Measurements from ENCODE around the gene DNAI2. TPM values are rescaled to one million over a fixed set of nuclear protein-coding genes. Genes with fewer than 3 reads are reported as not detected.

Gene DNAI2
- total RNA-seq, 1 donor from 2014 or later, result not detected

DNA sequence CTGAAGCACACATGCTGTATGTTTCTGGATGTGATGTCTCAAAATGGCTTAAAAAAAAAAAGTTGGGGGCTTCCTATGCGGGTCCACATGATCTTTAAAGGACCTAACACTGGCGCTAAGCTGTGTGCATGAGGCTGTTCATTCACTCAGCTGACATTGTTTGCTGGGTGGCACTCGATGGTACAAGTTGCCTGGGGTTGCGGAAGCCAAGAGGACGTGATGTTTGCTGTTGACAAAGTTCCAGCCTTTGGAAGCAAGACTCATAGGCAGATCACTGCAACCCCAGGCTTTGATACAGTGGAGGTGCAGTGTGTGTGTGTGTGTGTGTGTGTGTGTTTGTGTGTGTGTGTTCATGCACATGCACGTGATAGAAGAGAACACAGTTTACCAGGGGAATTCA, 29.5 kb upstream of the DNAI2 start:
- Mint-ChIP-seq H3K4me3 (no peak overlapping the region), H3K27ac (no peak overlapping the region), H3K27me3 (no peaks in the 10 kb centered on the region), H3K9me3 (no peaks in the 10 kb centered on the region), H3K36me3 (ENCODE audit: low read depth) (no peaks in the 10 kb centered on the region), H3K4me1 (no peaks in the 10 kb centered on the region)
- TF ChIP-seq, protein P1, sequence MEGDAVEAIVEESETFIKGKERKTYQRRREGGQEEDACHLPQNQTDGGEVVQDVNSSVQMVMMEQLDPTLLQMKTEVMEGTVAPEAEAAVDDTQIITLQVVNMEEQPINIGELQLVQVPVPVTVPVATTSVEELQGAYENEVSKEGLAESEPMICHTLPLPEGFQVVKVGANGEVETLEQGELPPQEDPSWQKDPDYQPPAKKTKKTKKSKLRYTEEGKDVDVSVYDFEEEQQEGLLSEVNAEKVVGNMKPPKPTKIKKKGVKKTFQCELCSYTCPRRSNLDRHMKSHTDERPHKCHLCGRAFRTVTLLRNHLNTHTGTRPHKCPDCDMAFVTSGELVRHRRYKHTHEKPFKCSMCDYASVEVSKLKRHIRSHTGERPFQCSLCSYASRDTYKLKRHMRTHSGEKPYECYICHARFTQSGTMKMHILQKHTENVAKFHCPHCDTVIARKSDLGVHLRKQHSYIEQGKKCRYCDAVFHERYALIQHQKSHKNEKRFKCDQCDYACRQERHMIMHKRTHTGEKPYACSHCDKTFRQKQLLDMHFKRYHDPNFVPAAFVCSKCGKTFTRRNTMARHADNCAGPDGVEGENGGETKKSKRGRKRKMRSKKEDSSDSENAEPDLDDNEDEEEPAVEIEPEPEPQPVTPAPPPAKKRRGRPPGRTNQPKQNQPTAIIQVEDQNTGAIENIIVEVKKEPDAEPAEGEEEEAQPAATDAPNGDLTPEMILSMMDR (IDR thresholded peaks at IDR 0.05), result no peak
- DNase-seq, result no peak
- ChIA-PET CTCF (no interaction called here), POLR2A (no interaction called here)
- no peak for ATAC-seq (ENCODE audit: low read depth)
- intact Hi-C loops (cut with micrococcal nuclease), result no loop called here

DNA sequence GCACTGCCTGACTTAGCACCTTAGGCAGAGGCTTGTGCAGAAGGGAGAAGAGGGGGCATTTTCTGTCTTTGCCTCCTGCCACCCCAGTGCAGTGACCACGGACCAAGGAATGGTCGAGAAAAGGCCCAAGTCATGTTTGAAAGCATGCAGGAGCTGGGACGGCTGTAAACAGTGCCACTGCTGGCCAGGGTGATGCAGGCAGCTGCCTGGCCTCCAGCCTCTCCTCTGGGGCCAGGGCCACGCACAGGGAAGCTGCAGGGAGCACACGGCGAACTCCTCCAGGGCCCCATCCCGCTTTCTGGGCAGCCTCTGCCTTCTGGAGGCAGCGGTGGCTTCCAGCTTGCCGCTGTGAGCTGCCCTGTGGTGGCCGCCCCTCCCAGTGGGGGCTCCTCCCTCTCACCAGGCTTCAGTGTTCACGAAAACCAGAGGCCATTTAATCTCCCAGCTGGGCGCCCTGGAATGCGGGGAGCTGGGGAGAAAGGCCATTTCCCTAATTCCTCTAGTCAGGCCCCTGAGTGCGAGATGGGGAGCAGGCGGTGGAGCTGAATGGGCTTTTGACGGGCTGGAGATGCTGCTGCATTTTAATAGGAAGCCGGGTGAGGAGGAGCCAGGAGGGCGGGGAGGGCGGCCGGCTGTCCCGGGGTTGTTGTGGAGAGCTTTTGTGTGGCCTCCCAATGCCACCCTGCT, 28.7 kb upstream of the DNAI2 start:
- H3K36me3 Mint-ChIP-seq (ENCODE audit: low read depth), result no peaks in the 10 kb centered on the region
- H3K4me3 Mint-ChIP-seq, result no peak overlapping the region
- ChIA-PET POLR2A (no interaction called here), CTCF (no interaction called here)
- ATAC-seq (ENCODE audit: low read depth) (no peak), DNase-seq (no peak)
- H3K27me3 Mint-ChIP-seq, result no peaks in the 10 kb centered on the region
- H3K9me3 Mint-ChIP-seq, result no peaks in the 10 kb centered on the region
- no peaks in the 10 kb centered on the region for H3K4me1 Mint-ChIP-seq
- TF ChIP-seq, protein P1 (IDR thresholded peaks at IDR 0.05), result no peak
- no peak overlapping the region for H3K27ac Mint-ChIP-seq
- intact Hi-C loops (cut with micrococcal nuclease), result no loop called here

DNA sequence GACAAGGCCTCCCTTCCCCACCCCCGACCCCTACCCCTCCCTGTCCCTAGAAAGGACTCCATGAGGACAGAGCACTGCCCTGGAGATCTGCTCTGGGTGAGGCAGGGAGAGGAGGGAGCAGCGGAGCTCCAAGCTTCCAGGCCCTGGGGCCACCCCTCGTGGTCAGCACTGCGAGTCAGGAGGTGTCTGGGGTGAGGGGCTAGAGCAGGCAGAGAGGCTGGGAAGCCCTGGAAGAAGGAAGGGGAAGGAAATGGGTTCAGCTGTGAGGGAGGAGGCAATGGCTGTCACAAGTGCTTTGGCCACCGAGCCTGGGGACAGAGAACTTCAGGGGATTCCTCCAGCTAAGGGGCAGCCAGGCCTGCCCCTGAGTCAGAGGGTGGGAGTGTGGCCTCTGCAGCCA, 28.2 kb upstream of the DNAI2 start:
- intact Hi-C loops (cut with micrococcal nuclease), result no loop called here
- no peaks in the 10 kb centered on the region for H3K4me1 Mint-ChIP-seq
- H3K9me3 Mint-ChIP-seq, result no peaks in the 10 kb centered on the region
- H3K27ac Mint-ChIP-seq, result no peak overlapping the region
- no peaks in the 10 kb centered on the region for H3K27me3 Mint-ChIP-seq
- TF ChIP-seq, protein P1 (IDR thresholded peaks at IDR 0.05), result no peak
- no peak for DNase-seq
- POLR2A ChIA-PET, result no interaction called here
- no peak overlapping the region for H3K4me3 Mint-ChIP-seq
- no peaks in the 10 kb centered on the region for H3K36me3 Mint-ChIP-seq (ENCODE audit: low read depth)
- CTCF ChIA-PET, result no interaction called here
- no peak for ATAC-seq (ENCODE audit: low read depth)

DNA sequence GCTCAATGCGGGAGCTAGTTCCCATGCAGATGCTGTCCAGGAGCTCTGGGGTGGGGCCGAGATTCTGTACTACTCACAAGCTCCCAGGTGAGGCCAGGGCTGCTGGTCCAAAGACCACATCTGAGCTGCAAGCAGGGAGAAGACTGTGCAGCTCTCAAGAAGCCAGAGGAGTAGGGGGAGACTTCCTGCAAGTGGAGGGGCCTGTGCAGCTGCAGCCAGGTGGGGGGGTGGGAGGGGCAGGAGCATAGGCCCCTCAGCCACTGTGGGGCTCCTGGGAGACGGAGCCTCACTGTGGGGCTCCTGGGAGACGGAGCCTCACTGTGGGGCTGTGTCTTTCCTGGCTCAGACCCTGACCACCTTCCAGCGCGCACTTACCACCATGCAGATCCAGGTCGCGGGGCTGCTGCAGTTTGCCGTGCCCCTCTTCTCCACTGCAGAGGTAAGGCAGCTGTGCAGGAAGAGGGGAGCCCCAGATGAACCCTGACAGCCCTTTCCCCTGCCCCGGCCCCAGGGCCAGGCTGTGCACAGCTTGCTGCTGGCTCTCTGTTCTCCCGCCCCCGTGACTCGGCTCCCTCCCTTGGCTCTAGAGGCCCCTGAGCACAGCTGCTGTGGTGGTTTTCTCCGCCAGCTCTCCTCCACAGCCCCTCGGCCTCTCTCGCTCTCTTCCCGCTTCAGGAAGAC, 24.3 kb upstream of the DNAI2 start:
- no peak overlapping the region for H3K4me3 Mint-ChIP-seq
- POLR2A ChIA-PET, result no interaction called here
- no peaks in the 10 kb centered on the region for H3K27me3 Mint-ChIP-seq
- CTCF ChIA-PET, result no interaction called here
- H3K4me1 Mint-ChIP-seq, result no peaks in the 10 kb centered on the region
- no peaks in the 10 kb centered on the region for H3K36me3 Mint-ChIP-seq (ENCODE audit: low read depth)
- H3K27ac Mint-ChIP-seq, result no peak overlapping the region
- intact Hi-C loops (cut with micrococcal nuclease), result no loop called here
- DNase-seq, result no peak
- TF ChIP-seq, protein P1 (IDR thresholded peaks at IDR 0.05), result no peak
- ATAC-seq (ENCODE audit: low read depth), result no peak
- H3K9me3 Mint-ChIP-seq, result no peaks in the 10 kb centered on the region

DNA sequence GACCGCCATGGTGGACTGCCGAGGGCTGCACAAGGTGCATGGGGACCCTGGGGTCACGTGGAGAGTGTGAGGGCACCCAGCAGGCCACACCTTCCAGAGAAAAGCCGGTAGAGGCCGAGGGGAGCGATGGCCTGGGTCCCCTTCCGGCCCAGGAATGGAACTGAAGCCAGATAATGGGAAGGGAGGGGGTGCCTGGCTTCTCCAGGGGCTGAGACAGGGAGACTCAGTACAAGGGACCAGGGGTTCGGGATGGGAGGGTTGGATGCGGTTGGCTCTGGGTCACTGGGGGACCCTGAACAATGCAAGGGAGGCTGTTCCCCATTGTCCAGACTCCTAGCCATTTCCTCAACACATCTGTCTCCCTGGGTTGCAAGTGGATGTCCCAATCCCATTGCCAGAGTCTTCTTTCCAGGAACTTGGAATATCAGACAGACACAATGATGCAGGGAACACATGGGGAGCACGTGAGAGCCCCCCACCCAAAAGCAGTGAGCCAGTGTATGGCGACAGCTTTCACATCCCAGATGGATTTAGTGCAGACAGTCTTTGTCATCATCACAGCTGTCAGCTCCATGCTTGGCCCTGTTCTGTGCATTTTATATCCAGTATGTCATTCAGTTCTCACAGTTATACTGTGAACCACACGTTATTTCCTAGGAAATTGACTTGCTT, 23.6 kb upstream of the DNAI2 start:
- Mint-ChIP-seq H3K27ac (no peak overlapping the region), H3K9me3 (no peaks in the 10 kb centered on the region), H3K4me1 (no peaks in the 10 kb centered on the region), H3K36me3 (ENCODE audit: low read depth) (no peaks in the 10 kb centered on the region), H3K27me3 (no peaks in the 10 kb centered on the region), H3K4me3 (no peak overlapping the region)
- CTCF ChIA-PET, result no interaction called here
- DNase-seq (no peak), ATAC-seq (ENCODE audit: low read depth) (no peak)
- POLR2A ChIA-PET, result no interaction called here
- TF ChIP-seq, protein P1 (IDR thresholded peaks at IDR 0.05), result no peak
- intact Hi-C loops (cut with micrococcal nuclease), result no loop called here
